B cell (primary cell): ENCODE results near the gene EIF4A2. TPM values are rescaled to one million over a fixed set of nuclear protein-coding genes. Genes with fewer than 3 reads are reported as not detected.
A peak's percentile ranks its signal among the peaks of the same experiment; 100 is the strongest.

ENCODE experiments used
- ATAC-seq: fragments of 200-7000 bp; cut with Tn5 transposase; one replicate; pipeline ENCODE4 v1.10.0; 2021; ENCODE audit warnings: low read depth, mild to moderate bottlenecking, moderate number of reproducible peaks, moderate library complexity
- CTCF ChIA-PET: fragments of 350-600 bp; sonication (Branson Sonifier 250); formaldehyde crosslinking; loops from one replicate; lab custom pipeline; 2021; ENCODE audit warnings: antibody characterized with exemption, inconsistent platforms; lab: Charles Lee
- POLR2A ChIA-PET: fragments of 350-600 bp; sonication (Branson Sonifier 250); formaldehyde crosslinking; loops from one replicate; lab custom pipeline; 2021; ENCODE audit warnings: antibody characterized with exemption; lab: Charles Lee
- DNase-seq: peaks from one replicate; pipeline ENCODE4 v3.0.0; 2013
- H2AFZ ChIP-seq: 2 replicates; pipeline ENCODE4 v1.6.1; 2012; ENCODE audit warnings: mild to moderate bottlenecking, low read depth, low read length; ENCODE audit not compliant: insufficient read depth, poor library complexity, severe bottlenecking
- H3K27ac ChIP-seq, 2 donors: 1 replicate in 1 of 2; 2 replicates in 1 of 2; pipeline ENCODE4 v1.5.1; 2012 to 2013; ENCODE audit warnings: low read length in 2 of 2, mild to moderate bottlenecking in 2 of 2, moderate library complexity in 1 of 2
- H3K27me3 ChIP-seq, 4 experiments: fragments of 200-600 bp in 1 of 4; sonication (generic) in 1 of 4; replicated peaks in 1 of 4; 1 replicate in 2 of 4; 2 replicates in 2 of 4; pipeline versions ENCODE4 v1.6.1 to v1.7.0; 2013 to 2016; ENCODE audit warnings: low read length in 3 of 4, mild to moderate bottlenecking in 2 of 4, mixed read lengths in 1 of 4, moderate library complexity in 1 of 4; ENCODE audit not compliant: insufficient read depth in 4 of 4, control insufficient read depth in 3 of 4; ENCODE audit errors: control extremely low read depth in 1 of 4
- H3K36me3 ChIP-seq, 2 experiments: replicated peaks in 1 of 2; 1 replicate in 1 of 2; 2 replicates in 1 of 2; pipeline versions ENCODE4 v1.6.1 to v1.7.1; 2013; ENCODE audit warnings: low read length in 1 of 2; ENCODE audit not compliant: insufficient read depth in 2 of 2, control insufficient read depth in 1 of 2; ENCODE audit errors: control extremely low read depth in 1 of 2, extremely low read depth in 1 of 2
- H3K4me1 ChIP-seq, 2 donors: fragments of 200-600 bp in 1 of 2; sonication (generic) in 1 of 2; 1 replicate in 1 of 2; 2 replicates in 1 of 2; pipeline versions ENCODE4 v1.5.1 to v1.6.1; 2013 to 2017; ENCODE audit warnings: low read length in 2 of 2; ENCODE audit not compliant: control insufficient read depth in 2 of 2, insufficient read depth in 2 of 2
- H3K4me2 ChIP-seq: replicated peaks from 2 replicates; pipeline ENCODE3; 2012; ENCODE audit warnings: mild to moderate bottlenecking, low read depth, low read length; ENCODE audit not compliant: poor library complexity, severe bottlenecking
- H3K4me3 ChIP-seq, 5 experiments: fragments of 200-600 bp in 1 of 5; sonication (generic) in 1 of 5; 1 replicate in 3 of 5; 2 replicates in 2 of 5; pipeline versions ENCODE4 v1.5.1 to v1.7.0; 2011 to 2016; ENCODE audit warnings: low read length in 4 of 5, mild to moderate bottlenecking in 4 of 5, low read depth in 2 of 5, control low read depth in 1 of 5, moderate library complexity in 1 of 5; ENCODE audit not compliant: insufficient read depth in 1 of 5; ENCODE audit errors: control extremely low read depth in 1 of 5, extremely low read depth in 1 of 5
- H3K79me2 ChIP-seq: fragments of 200-600 bp; sonication (generic); one replicate; pipeline ENCODE4 v1.6.0; 2016; ENCODE audit warnings: low read length; ENCODE audit not compliant: control insufficient read depth, insufficient read depth
- H3K9ac ChIP-seq: fragments of 200-600 bp; sonication (generic); 2 replicates; pipeline ENCODE4 v1.6.1; 2017; ENCODE audit warnings: mild to moderate bottlenecking, low read length, moderate library complexity
- H3K9me3 ChIP-seq, 3 donors: one replicate each; pipeline versions ENCODE4 v1.6.1 to v1.7.1; 2013; ENCODE audit warnings: low read length in 2 of 3; ENCODE audit not compliant: control insufficient read depth in 2 of 3, insufficient read depth in 1 of 3; ENCODE audit errors: control extremely low read depth in 1 of 3
- H4K20me1 ChIP-seq: 2 replicates; pipeline ENCODE4 v1.6.0; 2012; ENCODE audit warnings: mild to moderate bottlenecking, low read length; ENCODE audit not compliant: insufficient read depth, control insufficient read depth, poor library complexity, severe bottlenecking
- H3K27ac Mint-ChIP-seq: one replicate; pipeline ENCODE4 v1.8.0; 2021; ENCODE audit warnings: mixed read lengths
- H3K27me3 Mint-ChIP-seq: one replicate; pipeline ENCODE4 v1.8.0; 2021; ENCODE audit warnings: mixed read lengths
- H3K4me1 Mint-ChIP-seq: one replicate; pipeline ENCODE4 v1.8.0; 2021; ENCODE audit warnings: mixed read lengths
- H3K4me3 Mint-ChIP-seq: one replicate; pipeline ENCODE4 v1.8.0; 2021; ENCODE audit warnings: mixed read lengths
- H3K9me3 Mint-ChIP-seq: one replicate; pipeline ENCODE4 v1.8.0; 2022; ENCODE audit warnings: mixed read lengths; ENCODE audit not compliant: insufficient read depth
- EZH2 ChIP-seq: IDR thresholded peaks from 2 replicates; pipeline ENCODE4 v1.6.1; 2012; ENCODE audit warnings: borderline replicate concordance, low read depth, mild to moderate bottlenecking, moderate library complexity, low read length; ENCODE audit not compliant: insufficient read depth, poor library complexity, severe bottlenecking
- WGBS: methylation state at CpG from one replicate; pipeline ENCODE4 v1.1.5; 2013; ENCODE audit warnings: missing lambda C conversion rate; ENCODE audit not compliant: insufficient coverage; 5-methylcytosine and 5-hydroxymethylcytosine counted together
- intact Hi-C: fragments of 100-400 bp; cut with micrococcal nuclease; formaldehyde crosslinking; loops from one replicate; pipeline ENCODE4 v1.10.0; 2022
- polyA plus RNA-seq: library from polyadenylated mRNA; depleted of rRNA; stranded (reverse); fragments of >200 nt; gene quantifications from 2 replicates; pipeline ENCODE4 v1.2.3, GENCODE V29; 2012
- total RNA-seq, 2 donors: library from RNA; stranded (reverse); fragments of 120-200 nt in 1 of 2; gene quantifications; 1 replicate in 1 of 2; 2 replicates in 1 of 2; pipeline versions ENCODE4 v1.2.3 to v1.2.4, GENCODE V29; 2013 to 2022
- TF ChIP-seq, protein P1 (sequence below): fragments of 200-600 bp; IDR thresholded peaks from one replicate; pipeline ENCODE4 v1.8.0; 2022; ENCODE audit warnings: antibody characterized with exemption, mild to moderate bottlenecking

EIF4A2 gene
- total and polyA plus RNA-seq, 2 donors (not counting 1 experiment from before 2014, with no cell fraction given), result 506 to 547 TPM

- Histone ChIP-seq H3K36me3 (peaks cover 0 to 35% of the 10 kb centered on the region in 2 experiments), H3K4me2 (peak overlapping the region; percentile 82), H3K27ac (peak overlapping the region; percentile 97 to 98), H3K9ac (peak overlapping the region; percentile 98), H3K4me3 (peak overlapping the region; percentile 80 to 100 (median 90)), H3K27me3 (no peaks in the 10 kb centered on the region), H2AFZ (peak overlapping the region; percentile 92), H4K20me1 (peaks cover 41% of the 10 kb centered on the region), H3K4me1 (peaks cover 35 to 36% of the 10 kb centered on the region in 2 donors), H3K79me2 (peaks cover 37% of the 10 kb centered on the region), H3K9me3 (no peaks in the 10 kb centered on the region)
- no peaks in the 10 kb centered on the region for H3K9me3 Mint-ChIP-seq
- ATAC-seq (peak; percentile 2), DNase-seq (no peak)
- no peak for TF ChIP-seq EZH2
- TF ChIP-seq, protein P1, sequence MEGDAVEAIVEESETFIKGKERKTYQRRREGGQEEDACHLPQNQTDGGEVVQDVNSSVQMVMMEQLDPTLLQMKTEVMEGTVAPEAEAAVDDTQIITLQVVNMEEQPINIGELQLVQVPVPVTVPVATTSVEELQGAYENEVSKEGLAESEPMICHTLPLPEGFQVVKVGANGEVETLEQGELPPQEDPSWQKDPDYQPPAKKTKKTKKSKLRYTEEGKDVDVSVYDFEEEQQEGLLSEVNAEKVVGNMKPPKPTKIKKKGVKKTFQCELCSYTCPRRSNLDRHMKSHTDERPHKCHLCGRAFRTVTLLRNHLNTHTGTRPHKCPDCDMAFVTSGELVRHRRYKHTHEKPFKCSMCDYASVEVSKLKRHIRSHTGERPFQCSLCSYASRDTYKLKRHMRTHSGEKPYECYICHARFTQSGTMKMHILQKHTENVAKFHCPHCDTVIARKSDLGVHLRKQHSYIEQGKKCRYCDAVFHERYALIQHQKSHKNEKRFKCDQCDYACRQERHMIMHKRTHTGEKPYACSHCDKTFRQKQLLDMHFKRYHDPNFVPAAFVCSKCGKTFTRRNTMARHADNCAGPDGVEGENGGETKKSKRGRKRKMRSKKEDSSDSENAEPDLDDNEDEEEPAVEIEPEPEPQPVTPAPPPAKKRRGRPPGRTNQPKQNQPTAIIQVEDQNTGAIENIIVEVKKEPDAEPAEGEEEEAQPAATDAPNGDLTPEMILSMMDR, result no peak
- WGBS, result 8% methylated on average over 18 of the region's 21 CpGs
- POLR2A ChIA-PET, result interaction anchor here (0.6 to 4.8 kb wide), 15 partner anchors 10 to 845 kb away, joined by 3 to 78 read pairs (median 8); partner anchors contain the start of genes DNAJB11, ETV5, RFC4 and RPL39L
- CTCF ChIA-PET, result interaction anchor here (0.7 to 3.1 kb wide), 6 partner anchors 10 to 847 kb away, joined by 3 to 16 read pairs (median 5); partner anchors contain the start of gene RPL39L
- intact Hi-C loops, result loop anchor here (1.0 to 10.0 kb wide), 8 partner anchors 10 to 1198 kb away; partner anchors contain the start of genes DNAJB11, ETV5, RFC4 and RPL39L
- peak overlapping the region; percentile 99 for H3K27ac Mint-ChIP-seq
- no peaks in the 10 kb centered on the region for H3K27me3 Mint-ChIP-seq
- peaks cover 46% of the 10 kb centered on the region for H3K4me1 Mint-ChIP-seq
- peak overlapping the region; percentile 97 for H3K4me3 Mint-ChIP-seq
Observed at GRCh38 chr3:186782542-186783057, 777 bp upstream of the EIF4A2 start.
